H1 (cell line): Measurements from ENCODE around the gene ENPP6. TPM values are rescaled to one million over a fixed set of nuclear protein-coding genes. Genes with fewer than 3 reads are reported as not detected.

Experiments
- ATF3 ChIP-seq: IDR thresholded peaks from 2 replicates; pipeline ENCODE4 v1.6.1; 2011; ENCODE audit warnings: low read depth, mild to moderate bottlenecking, low read length; ENCODE audit not compliant: insufficient read depth
- BACH1 ChIP-seq: IDR thresholded peaks from 2 replicates; pipeline ENCODE4 v1.6.1; 2012; ENCODE audit warnings: low read length, improper control_type of control experiment
- BCL11A ChIP-seq, 2 experiments: IDR thresholded peaks; one replicate each; pipeline ENCODE4 v1.6.1; 2011; ENCODE audit warnings: low read depth in 2 of 2, low read length in 2 of 2, mild to moderate bottlenecking in 2 of 2
- CEBPB ChIP-seq: IDR thresholded peaks from 2 replicates; pipeline ENCODE4 v1.6.1; 2012; ENCODE audit warnings: low read depth, low read length
- CHD2 ChIP-seq: IDR thresholded peaks from 2 replicates; pipeline ENCODE4 v1.6.1; 2012; ENCODE audit warnings: low read length, improper control_type of control experiment
- CREB1 ChIP-seq: IDR thresholded peaks from 2 replicates; pipeline ENCODE4 v1.6.1; 2012; ENCODE audit warnings: inconsistent platforms
- CTBP2 ChIP-seq: IDR thresholded peaks from 2 replicates; pipeline ENCODE4 v1.7.0; 2011; ENCODE audit warnings: borderline replicate concordance, mild to moderate bottlenecking, moderate library complexity, mixed read lengths, low read length; ENCODE audit not compliant: insufficient read depth, insufficient read length
- GABPA ChIP-seq: IDR thresholded peaks from 2 replicates; pipeline ENCODE4 v1.6.1; 2011; ENCODE audit warnings: mild to moderate bottlenecking, low read length, moderate library complexity, borderline replicate concordance; ENCODE audit not compliant: insufficient read depth
- HDAC6 ChIP-seq: IDR thresholded peaks from one replicate; pipeline ENCODE4 v1.7.1; 2012; ENCODE audit warnings: low read depth, mild to moderate bottlenecking, inconsistent platforms, low read length, moderate library complexity
- MAFK ChIP-seq: IDR thresholded peaks from 2 replicates; pipeline ENCODE4 v1.6.1; 2012; ENCODE audit warnings: low read depth, mild to moderate bottlenecking, improper control_type of control experiment, low read length
- NANOG ChIP-seq: IDR thresholded peaks from 2 replicates; pipeline ENCODE4 v1.6.1; 2011; ENCODE audit warnings: low read length, low read depth, mild to moderate bottlenecking, inconsistent platforms; ENCODE audit not compliant: insufficient read depth, poor library complexity, severe bottlenecking
- NRF1 ChIP-seq: IDR thresholded peaks from 2 replicates; pipeline ENCODE4 v1.6.1; 2011; ENCODE audit warnings: mild to moderate bottlenecking, low read depth, low read length, improper control_type of control experiment
- POLR2A ChIP-seq, 2 experiments: IDR thresholded peaks; 1 replicate in 1 of 2; 2 replicates in 1 of 2; pipeline ENCODE4 v1.6.1; 2011; ENCODE audit warnings: low read depth in 2 of 2, low read length in 2 of 2, mild to moderate bottlenecking in 2 of 2; ENCODE audit errors: control extremely low read depth in 1 of 2
- POLR2AphosphoS5 ChIP-seq: IDR thresholded peaks from 2 replicates; pipeline ENCODE4 v1.6.1; 2011; ENCODE audit warnings: low read depth, low read length
- RBBP5 ChIP-seq: IDR thresholded peaks from 2 replicates; pipeline ENCODE4 v1.7.1; 2012; ENCODE audit warnings: low read depth, mild to moderate bottlenecking, inconsistent platforms, low read length, moderate library complexity, borderline replicate concordance
- RXRA ChIP-seq: IDR thresholded peaks from 2 replicates; pipeline ENCODE4 v1.6.1; 2011; ENCODE audit warnings: low read depth, mild to moderate bottlenecking, low read length, moderate library complexity; ENCODE audit not compliant: insufficient read depth
- SIX5 ChIP-seq: IDR thresholded peaks from 2 replicates; pipeline ENCODE4 v1.6.1; 2011; ENCODE audit warnings: mild to moderate bottlenecking, low read depth, low read length
- SP1 ChIP-seq: IDR thresholded peaks from 2 replicates; pipeline ENCODE4 v1.6.1; 2011; ENCODE audit warnings: low read depth, low read length
- TAF1 ChIP-seq: IDR thresholded peaks from 2 replicates; pipeline ENCODE4 v1.6.1; 2011; ENCODE audit warnings: mild to moderate bottlenecking, low read depth, low read length
- TCF12 ChIP-seq: IDR thresholded peaks from 2 replicates; pipeline ENCODE4 v1.6.1; 2011; ENCODE audit warnings: low read depth, mild to moderate bottlenecking, low read length
- USF2 ChIP-seq: IDR thresholded peaks from 2 replicates; pipeline ENCODE4 v1.6.1; 2011; ENCODE audit warnings: low read length, improper control_type of control experiment
- ZNF274 ChIP-seq: IDR thresholded peaks from 2 replicates; pipeline ENCODE4 v1.7.0; 2012; ENCODE audit warnings: low read length, borderline replicate concordance; ENCODE audit errors: extremely low read depth
- polyA plus RNA-seq, 7 experiments: library from polyadenylated mRNA; depleted of rRNA in 3 of 7; stranded (reverse) in 5 of 7; unstranded in 2 of 7; fragments of >200 nt in 5 of 7; fragments of 200-250 nt in 2 of 7; gene quantifications; 1 replicate in 5 of 7; 2 replicates in 1 of 7; 4 replicates in 1 of 7; pipeline versions ENCODE4 v1.2.1 to v1.2.3, GENCODE V29; 2011 to 2013; ENCODE audit warnings: missing spikeins in 2 of 7, mixed read lengths in 2 of 7
- total RNA-seq: library from RNA; stranded (reverse); fragmentation: NEBNext Ultra II Directional; extraction: Animal tissue kit (Norgen Biotek cat#: 25700); gene quantifications from 2 replicates; pipeline ENCODE4 v1.2.1, GENCODE V29; 2021
- TF ChIP-seq, protein P1 (sequence below), 3 experiments: IDR thresholded peaks; 1 replicate in 2 of 3; 2 replicates in 1 of 3; pipeline versions ENCODE4 v1.5.1 to v1.6.1; 2011; ENCODE audit warnings: low read length in 3 of 3, mild to moderate bottlenecking in 3 of 3, inconsistent platforms in 2 of 3, low read depth in 1 of 3, moderate library complexity in 1 of 3; ENCODE audit not compliant: insufficient read depth in 1 of 3; ENCODE audit errors: control extremely low read depth in 1 of 3

The ENPP6 gene
- total and polyA plus RNA-seq, 2 of the 8 experiments (the other 6 are each of a cell fraction or from before 2014, with no cell fraction given): 0.11 to 0.20 TPM

GRCh38 chr4:184097241-184097605, 120.5 kb downstream of the ENPP6 start (continued):
- TF ChIP-seq SP1 (no peak), RBBP5 (no peak), NANOG (no peak), CTBP2 (no peak), NRF1 (no peak), BACH1 (peak; percentile 65; the same call in 1 of the 2 replicates), ZNF274 (no peak), ATF3 (no peak), CHD2 (no peak), SIX5 (no peak), POLR2AphosphoS5 (no peak), TCF12 (no peak), MAFK (no peak), GABPA (peak; percentile 75; the same call in 1 of the 2 replicates), HDAC6 (no peak), CEBPB (no peak), BCL11A (IDR thresholded peaks at IDR 0.05; ENCODE audit: low read depth in 2 of 2, low read length in 2 of 2) (no peak), TAF1 (0 out of 2 replicates have a peak, but pooled peaks have one; percentile 22), POLR2A (IDR thresholded peaks at IDR 0.05; ENCODE audit: control extremely low read depth in 1 of 2, low read depth in 2 of 2, low read length in 2 of 2) (0 out of 3 replicates have a peak, but pooled peaks of 1 of the 2 experiments have one; percentile 28), CREB1 (no peak), RXRA (no peak), USF2 (no peak)
- TF ChIP-seq, protein P1, sequence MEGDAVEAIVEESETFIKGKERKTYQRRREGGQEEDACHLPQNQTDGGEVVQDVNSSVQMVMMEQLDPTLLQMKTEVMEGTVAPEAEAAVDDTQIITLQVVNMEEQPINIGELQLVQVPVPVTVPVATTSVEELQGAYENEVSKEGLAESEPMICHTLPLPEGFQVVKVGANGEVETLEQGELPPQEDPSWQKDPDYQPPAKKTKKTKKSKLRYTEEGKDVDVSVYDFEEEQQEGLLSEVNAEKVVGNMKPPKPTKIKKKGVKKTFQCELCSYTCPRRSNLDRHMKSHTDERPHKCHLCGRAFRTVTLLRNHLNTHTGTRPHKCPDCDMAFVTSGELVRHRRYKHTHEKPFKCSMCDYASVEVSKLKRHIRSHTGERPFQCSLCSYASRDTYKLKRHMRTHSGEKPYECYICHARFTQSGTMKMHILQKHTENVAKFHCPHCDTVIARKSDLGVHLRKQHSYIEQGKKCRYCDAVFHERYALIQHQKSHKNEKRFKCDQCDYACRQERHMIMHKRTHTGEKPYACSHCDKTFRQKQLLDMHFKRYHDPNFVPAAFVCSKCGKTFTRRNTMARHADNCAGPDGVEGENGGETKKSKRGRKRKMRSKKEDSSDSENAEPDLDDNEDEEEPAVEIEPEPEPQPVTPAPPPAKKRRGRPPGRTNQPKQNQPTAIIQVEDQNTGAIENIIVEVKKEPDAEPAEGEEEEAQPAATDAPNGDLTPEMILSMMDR (IDR thresholded peaks at IDR 0.05; ENCODE audit: control extremely low read depth in 1 of 3, insufficient read depth in 1 of 3, low read depth in 1 of 3, low read length in 3 of 3): peak in 2 of 3 experiments; percentile 90 to 92; a peak in 3 of 4 replicates
